Mesothelial cell of epicardium (in vitro differentiated cells): ENCODE measurements around the gene ANKRD31. TPM values are rescaled to one million over a fixed set of nuclear protein-coding genes. Genes with fewer than 3 reads are reported as not detected.

Source experiments
- DNase-seq, 2 experiments: peaks; one replicate each; pipeline ENCODE4 v3.0.0; 2021; ENCODE audit warnings: low spot score in 2 of 2; ENCODE audit not compliant: unreplicated experiment in 2 of 2
- H3K27ac Mint-ChIP-seq: 2 replicates; pipeline ENCODE4 v1.8.0; 2021; ENCODE audit warnings: mixed read lengths
- H3K27me3 Mint-ChIP-seq: 2 replicates; pipeline ENCODE4 v1.8.0; 2021; ENCODE audit warnings: low read depth, mixed read lengths
- H3K36me3 Mint-ChIP-seq: 2 replicates; pipeline ENCODE4 v1.8.0; 2021; ENCODE audit warnings: mixed read lengths
- H3K4me1 Mint-ChIP-seq: 2 replicates; pipeline ENCODE4 v1.8.0; 2021; ENCODE audit warnings: mixed read lengths
- H3K4me3 Mint-ChIP-seq: 2 replicates; pipeline ENCODE4 v1.8.0; 2021; ENCODE audit warnings: mild to moderate bottlenecking, moderate library complexity, mixed read lengths
- H3K9me3 Mint-ChIP-seq: 2 replicates; pipeline ENCODE4 v1.8.0; 2021; ENCODE audit warnings: mixed read lengths
- total RNA-seq: library from RNA; stranded (reverse); gene quantifications from 3 replicates; pipeline ENCODE4 v1.2.1, GENCODE V29; 2021
- TF ChIP-seq, protein P1 (sequence below): fragments of 200-600 bp; sonication (generic); IDR thresholded peaks from one replicate; pipeline ENCODE4 v1.5.0; 2021; ENCODE audit warnings: antibody characterized with exemption; ENCODE audit not compliant: unreplicated experiment

ANKRD31 gene
- total RNA-seq, 1 donor from 2014 or later, result 1.1 TPM

DNA sequence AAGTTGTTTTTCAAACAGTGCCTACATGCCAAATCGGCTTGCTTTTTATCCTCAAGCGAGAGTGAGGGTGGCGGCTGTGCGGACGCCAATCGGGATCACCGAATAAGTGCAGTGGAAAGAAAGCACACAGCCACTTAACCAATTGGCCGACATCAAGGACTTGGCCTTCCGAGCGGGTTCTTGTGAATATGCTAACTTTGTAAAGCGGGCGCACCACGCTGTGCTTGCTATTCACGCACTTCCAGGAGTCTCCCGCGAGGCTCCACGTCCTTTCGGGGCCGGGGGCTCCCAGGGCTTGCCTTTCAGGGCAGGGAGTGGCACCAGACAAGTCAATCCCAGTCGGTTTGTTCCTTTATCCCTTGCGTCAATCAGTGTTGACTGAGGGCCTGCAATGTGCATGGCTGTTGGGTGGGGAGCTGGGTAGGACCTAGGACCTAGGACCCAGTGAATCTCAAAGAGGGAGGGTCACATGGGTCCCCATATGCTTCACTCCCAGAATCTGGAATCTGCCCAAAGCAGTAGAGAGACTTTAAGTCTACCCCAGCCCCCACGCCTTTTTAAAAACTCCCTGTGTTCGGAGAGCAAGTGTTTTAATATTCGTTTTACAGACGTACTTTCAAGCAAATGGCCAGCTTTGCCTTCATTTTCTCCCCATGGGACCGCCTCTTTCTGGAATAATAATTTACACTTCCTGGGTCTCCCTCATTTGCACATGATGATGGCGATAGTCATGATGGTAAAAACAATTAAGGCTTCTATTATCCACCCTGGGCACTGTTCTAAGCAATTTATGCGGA lies 182.3 kb downstream of the ANKRD31 start:
- Mint-ChIP-seq H3K4me3 (peak overlapping the region; percentile 86), H3K27ac (peak overlapping the region; percentile 93), H3K27me3 (peaks cover 33% of the 10 kb centered on the region), H3K4me1 (peaks cover 41% of the 10 kb centered on the region), H3K9me3 (no peaks in the 10 kb centered on the region), H3K36me3 (no peaks in the 10 kb centered on the region)
- TF ChIP-seq, protein P1, sequence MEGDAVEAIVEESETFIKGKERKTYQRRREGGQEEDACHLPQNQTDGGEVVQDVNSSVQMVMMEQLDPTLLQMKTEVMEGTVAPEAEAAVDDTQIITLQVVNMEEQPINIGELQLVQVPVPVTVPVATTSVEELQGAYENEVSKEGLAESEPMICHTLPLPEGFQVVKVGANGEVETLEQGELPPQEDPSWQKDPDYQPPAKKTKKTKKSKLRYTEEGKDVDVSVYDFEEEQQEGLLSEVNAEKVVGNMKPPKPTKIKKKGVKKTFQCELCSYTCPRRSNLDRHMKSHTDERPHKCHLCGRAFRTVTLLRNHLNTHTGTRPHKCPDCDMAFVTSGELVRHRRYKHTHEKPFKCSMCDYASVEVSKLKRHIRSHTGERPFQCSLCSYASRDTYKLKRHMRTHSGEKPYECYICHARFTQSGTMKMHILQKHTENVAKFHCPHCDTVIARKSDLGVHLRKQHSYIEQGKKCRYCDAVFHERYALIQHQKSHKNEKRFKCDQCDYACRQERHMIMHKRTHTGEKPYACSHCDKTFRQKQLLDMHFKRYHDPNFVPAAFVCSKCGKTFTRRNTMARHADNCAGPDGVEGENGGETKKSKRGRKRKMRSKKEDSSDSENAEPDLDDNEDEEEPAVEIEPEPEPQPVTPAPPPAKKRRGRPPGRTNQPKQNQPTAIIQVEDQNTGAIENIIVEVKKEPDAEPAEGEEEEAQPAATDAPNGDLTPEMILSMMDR, result no peak
- DNase-seq, result no peak

- peaks cover 33% of the 10 kb centered on the region for H3K27me3 Mint-ChIP-seq
- peaks cover 41% of the 10 kb centered on the region for H3K4me1 Mint-ChIP-seq
Measured at GRCh38 chr5:75053304-75054133, 183.2 kb downstream of the ANKRD31 start.

GRCh38 chr5:75053054-75053303 lies 183.7 kb downstream of the ANKRD31 start:
- no peak for DNase-seq
- no peaks in the 10 kb centered on the region for H3K36me3 Mint-ChIP-seq
- H3K4me3 Mint-ChIP-seq, result peak overlapping the region; percentile 70
- H3K9me3 Mint-ChIP-seq, result no peaks in the 10 kb centered on the region
- H3K27ac Mint-ChIP-seq, result no peak overlapping the region
- TF ChIP-seq, protein P1, result no peak
- peaks cover 41% of the 10 kb centered on the region for H3K4me1 Mint-ChIP-seq
- peaks cover 33% of the 10 kb centered on the region for H3K27me3 Mint-ChIP-seq

More at GRCh38 chr5:75053304-75054133, 183.2 kb downstream of the ANKRD31 start:
- Mint-ChIP-seq H3K9me3 (no peaks in the 10 kb centered on the region), H3K36me3 (no peaks in the 10 kb centered on the region), H3K4me3 (peak overlapping the region; percentile 86), H3K27ac (peak overlapping the region; percentile 93)
- peak; percentile 45 to 74 for DNase-seq
- TF ChIP-seq, protein P1, result no peak

DNA sequence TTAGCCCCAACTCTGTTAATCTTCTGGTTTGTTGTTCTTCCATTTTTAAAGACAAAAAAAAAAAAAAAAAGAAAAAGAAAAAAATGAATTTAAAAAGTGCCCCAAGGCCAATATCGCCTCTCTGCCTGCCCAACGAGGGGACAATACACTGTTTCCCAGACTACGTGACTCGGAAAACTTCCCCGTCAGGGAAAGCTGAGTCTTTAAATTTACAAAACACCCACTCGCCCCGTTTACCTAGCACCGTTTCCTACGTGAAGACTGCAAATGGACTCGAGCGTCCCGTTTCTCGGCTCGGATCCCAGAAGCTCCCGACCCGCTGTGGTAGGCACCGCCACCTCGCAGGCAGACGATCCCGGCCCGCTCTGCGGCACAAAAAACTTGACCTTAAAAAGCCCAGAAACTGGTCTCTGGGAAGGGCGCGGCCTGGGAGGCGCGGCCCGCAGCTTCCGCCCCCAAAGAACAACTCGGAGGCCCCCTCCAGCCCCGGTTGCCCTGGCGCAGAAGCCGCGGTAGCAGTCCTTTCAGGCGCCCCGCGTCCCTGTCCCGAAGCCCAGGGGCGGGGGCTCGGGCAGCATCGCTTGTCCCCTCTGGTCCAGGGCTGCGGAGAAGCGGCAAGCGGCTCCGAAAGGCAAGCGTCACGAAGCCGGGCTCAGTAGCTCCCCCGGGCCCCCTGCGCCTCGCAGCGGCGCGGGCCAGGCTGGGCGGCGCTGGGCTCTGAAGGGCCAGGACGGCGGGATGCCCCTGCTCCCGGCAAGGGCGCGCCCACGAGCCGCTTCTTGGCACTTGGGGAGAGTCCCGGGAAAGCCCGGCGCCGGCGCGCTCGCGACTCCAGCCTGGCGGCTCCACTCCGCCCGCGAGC lies 184.3 kb downstream of the ANKRD31 start, which contains the start of gene GCNT4:
TSS of gene GCNT4 (minus strand) at position 367 of the 862 bp plus-strand sequence. CDS start 22,521 bp downstream, outside the sequence.
- peak within 1 kb of the TSS; percentile 45 for H3K27ac Mint-ChIP-seq
- TF ChIP-seq, protein P1, result no peak
- peaks cover 33% of the 10 kb centered on the region for H3K27me3 Mint-ChIP-seq
- peak within 1 kb of the TSS; percentile 78 for H3K4me3 Mint-ChIP-seq
- H3K36me3 Mint-ChIP-seq, result no peaks in the 10 kb centered on the region
- no peaks in the 10 kb centered on the region for H3K9me3 Mint-ChIP-seq
- peak; percentile 35 to 68 for DNase-seq
- H3K4me1 Mint-ChIP-seq, result peaks cover 38% of the 10 kb centered on the region

DNA sequence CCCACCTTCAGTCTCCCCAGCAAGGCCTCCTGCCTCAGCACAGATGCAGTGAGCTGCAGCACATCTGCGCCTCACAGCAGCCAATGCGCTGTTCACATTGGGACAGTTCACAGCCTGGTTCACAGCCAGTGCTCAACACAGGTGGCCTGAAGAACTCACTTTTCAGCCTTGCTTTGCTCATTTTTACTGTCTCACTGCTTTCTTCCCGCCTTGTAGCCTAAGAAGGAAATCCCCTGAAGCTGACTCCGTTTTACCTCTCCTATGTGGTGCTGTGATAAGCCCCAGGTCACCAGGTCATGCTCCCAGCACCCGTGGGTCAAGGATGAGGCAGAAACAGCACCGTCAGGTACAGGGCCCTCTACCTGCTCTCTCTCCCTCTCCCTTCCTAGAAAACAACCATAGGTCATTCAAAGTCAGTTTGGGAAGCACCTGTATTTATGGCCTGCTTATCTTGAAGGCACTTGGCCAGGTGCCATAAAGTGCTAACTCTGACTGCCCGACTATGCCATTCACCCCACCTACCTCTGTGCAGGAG lies 185.4 kb downstream of the ANKRD31 start:
- Mint-ChIP-seq H3K4me3 (peak overlapping the region; percentile 78), H3K27ac (peak overlapping the region; percentile 29)
- no peak for DNase-seq

More for the DNA sequence above, 185.4 kb downstream of the ANKRD31 start:
- Mint-ChIP-seq H3K27me3 (peaks cover 32% of the 10 kb centered on the region), H3K4me1 (peaks cover 45% of the 10 kb centered on the region), H3K36me3 (no peaks in the 10 kb centered on the region), H3K9me3 (no peaks in the 10 kb centered on the region)
- TF ChIP-seq, protein P1, result no peak
